Amniotic epithelial cell (primary cell): ENCODE results near the gene PPP1R7.
A peak's percentile ranks its signal among the peaks of the same experiment; 100 is the strongest.

Experiments used
- DNase-seq: peaks from one replicate; pipeline ENCODE4 v3.0.0-alpha.2; 2010; ENCODE audit warnings: low read depth

PPP1R7 gene

DNA sequence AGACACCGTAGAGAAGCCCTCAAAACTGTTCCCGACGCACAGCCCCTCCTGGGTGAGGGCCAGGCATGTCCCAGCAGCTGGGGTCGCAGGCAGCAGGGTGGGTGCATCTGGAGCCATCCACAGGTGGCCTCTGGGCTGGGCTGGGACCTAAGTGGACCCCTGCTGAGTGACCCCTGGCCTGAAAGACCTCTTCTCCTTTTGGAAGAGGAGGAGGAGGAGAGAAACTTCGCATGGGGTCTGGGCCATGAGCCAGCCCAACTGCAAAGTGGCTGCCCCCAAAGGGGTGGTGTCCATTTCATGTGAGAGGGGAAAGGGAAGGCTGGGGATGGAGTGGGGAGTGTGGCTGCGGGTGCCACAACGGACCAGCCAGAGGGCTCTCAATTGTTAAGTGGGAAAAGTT, 63.3 kb downstream of the PPP1R7 start:
- no peak for DNase-seq

DNA sequence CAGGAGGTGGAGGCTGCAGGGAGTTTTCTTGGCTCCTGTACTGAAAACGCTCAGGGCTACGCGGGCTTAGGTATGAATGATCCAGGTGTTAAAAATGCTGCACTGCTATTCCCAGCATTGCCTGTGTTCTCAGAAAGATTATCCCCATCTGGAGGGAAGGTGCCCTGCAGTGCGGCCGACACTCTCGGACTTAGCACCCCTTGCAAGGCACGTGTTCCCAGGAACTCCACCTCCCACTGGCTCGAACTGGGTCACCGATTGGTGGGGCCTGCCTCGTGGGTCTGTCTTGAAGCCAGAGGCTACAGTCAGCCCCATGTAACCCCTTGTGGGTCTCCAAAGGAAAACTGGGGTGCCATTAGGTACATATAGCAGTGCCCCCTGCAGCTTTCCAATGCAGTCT, 63.9 kb downstream of the PPP1R7 start:
- no peak for DNase-seq

DNA sequence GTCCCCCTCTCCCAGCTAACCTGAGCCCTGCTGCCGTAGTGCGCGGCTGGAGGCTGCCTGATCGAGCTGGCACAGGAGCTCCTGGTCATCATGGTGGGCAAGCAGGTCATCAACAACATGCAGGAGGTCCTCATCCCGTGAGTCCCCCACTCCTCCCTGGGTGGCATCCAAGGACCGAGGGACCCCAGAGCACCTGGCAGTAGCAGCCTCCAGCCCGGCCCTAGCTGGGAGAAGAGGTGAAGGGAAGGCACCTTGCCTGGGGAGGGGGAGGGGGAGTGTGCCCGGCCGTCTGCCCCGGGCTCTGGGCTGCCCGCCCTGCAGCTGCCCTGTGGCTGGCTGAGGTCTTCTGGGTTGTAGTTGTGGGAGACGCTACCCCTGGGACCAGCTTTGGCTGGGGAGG, 64.5 kb downstream of the PPP1R7 start:
- DNase-seq, result no peak

DNA sequence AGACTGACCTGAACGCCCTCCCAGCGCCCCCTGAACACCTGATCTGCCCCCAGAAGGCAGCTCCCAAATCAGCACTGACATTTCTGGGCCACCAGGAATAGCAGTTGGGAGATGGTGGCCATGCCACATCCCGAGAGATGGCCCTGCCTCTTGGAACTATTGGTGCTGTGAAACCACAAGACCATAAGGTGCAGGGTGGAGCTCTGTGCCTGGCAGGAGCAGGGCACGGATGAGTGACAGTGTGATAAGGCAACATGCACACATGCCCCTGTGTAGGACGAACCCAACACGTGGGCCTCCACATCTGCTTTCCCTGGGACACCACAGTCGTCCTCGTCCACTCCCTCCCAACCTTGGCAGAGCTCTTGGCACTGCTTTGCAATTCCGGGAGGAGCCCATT, 65.2 kb downstream of the PPP1R7 start:
- DNase-seq, result no peak

DNA sequence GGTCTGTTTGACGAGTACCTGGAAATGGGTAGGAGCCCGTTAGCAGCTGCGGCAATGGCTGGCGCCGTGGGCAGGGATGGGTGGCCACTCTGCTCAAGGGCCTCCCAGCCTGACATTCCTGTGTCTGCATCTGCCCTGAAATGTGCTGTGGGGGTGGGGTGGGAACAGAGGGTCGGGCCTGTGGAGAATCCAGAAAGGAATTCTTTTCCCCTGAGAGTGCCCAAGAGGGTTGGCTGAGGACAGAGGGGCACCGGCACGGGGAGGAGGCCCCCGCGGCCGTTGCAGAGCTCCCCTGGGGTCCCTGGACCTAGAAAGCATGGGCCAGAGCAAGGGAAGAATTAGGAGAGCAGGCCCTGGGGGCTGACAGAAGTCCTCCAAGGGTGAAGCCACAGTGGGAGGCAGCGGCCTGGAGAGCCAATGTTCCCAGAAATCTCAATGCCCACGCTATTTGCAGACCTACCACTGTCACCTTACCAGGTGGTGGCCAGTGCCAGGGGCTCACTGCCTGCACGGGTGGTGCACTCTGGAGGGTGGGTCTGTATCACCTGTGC, 66.0 kb downstream of the PPP1R7 start:
- DNase-seq, result no peak

DNA sequence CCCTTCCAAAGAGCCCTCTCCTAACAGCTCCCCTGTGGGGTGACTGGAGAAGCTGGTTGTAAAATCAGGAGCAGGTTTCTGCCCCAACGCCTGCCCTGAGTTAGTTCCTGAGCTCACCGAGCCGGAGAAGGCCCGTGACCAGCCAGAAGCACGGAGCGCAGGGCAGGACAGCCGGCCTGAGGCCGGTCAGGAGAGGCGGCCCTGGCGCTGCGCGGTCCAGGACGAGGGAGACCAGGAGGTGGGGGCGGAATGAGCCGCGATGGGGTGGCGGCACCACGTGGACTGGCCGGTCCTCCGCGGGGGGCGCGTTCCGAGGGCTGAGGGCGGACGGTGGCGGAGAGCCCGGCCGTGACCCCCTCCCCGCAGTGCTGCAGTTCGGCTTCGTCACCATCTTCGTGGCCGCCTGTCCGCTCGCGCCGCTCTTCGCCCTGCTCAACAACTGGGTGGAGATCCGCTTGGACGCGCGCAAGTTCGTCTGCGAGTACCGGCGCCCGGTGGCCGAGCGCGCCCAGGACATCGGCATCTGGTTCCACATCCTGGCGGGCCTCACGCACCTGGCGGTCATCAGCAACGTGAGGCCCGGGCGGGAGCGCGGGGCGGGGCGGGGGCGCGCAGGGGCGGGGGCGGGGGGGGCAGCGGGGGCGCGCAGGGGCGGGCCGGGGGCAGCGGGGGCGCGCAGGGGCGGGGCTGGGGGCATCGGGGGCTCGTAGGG, 67.2 kb downstream of the PPP1R7 start:
- peak; percentile 68 for DNase-seq

DNA sequence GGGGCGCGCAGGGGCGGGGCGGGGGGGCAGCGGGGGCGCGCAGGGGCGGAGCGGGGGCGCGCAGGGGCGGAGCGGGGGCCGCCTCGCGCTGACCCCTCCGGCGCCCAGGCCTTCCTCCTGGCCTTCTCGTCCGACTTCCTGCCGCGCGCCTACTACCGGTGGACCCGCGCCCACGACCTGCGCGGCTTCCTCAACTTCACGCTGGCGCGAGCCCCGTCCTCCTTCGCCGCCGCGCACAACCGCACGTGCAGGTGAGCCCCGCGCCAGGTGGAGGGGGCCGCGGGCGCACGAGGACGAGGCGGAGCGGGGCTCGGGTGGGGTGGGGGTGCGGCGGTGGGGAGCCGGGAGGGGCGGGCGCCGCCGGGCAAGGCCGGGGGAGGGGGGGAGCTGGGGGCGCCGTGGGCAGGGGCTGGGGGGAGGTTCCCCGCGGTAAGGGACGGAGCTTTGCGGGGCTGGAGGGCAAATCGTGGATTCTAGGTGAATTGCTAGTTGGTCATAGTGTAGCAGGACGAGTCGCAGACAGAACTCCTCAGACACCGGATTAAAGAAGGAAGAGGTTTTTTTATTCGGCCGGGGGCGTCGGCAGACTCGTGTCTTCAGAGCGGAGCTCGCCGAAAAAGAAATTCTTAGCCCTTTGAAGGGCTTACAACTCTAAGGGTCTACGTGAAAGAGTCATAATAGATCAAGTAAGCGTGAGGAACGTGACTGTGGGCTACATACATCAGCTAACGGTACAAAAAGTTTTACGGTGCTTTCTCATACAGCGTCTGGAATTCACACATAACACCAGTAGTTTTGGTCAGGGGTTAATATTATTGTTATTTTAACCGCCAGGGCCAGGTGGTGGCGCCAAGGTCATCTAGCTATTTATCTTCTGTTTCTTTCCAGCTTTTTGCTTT, 68.1 kb downstream of the PPP1R7 start:
- DNase-seq, result no peak

DNA sequence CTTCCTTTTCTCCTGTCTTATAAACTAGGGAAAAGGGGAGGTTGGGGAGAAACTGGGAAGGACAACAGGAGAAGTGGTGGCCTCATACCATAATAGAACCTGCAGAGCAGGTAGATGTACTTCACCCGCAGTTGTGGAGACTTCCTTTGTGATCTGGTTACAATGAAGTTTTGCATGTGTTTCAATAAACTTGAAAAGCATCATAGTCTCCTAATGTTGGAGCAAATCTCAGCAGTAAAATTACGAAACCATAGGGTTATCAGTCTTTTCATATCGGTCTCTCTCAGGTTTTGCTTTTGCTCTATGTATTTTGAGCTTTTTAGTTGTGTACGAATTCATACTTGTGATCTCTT, 68.7 kb downstream of the PPP1R7 start:
- no peak for DNase-seq

DNA sequence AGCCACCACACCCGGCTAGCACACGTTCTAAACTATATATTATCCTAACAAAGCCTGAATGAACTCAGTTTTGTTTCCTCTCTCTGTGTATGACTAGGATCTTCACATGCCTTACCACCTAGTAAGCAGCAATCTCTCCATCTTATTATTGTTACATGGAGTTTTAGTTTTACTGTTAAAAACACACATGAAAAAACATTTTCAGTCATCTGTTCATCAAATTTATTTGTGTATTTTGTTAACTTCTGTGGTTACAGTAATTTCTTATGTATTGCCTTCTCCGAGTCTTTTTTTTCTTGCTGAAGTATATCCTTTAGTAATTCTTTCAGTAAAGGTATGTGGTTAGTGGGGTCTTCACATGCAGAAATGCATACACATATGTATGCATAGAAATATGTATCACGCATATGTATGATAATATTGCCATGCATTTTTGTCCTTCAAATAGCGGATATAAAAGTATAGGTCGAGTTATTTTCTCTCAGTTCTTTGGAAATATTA, 69.6 kb downstream of the PPP1R7 start:
- no peak for DNase-seq

DNA sequence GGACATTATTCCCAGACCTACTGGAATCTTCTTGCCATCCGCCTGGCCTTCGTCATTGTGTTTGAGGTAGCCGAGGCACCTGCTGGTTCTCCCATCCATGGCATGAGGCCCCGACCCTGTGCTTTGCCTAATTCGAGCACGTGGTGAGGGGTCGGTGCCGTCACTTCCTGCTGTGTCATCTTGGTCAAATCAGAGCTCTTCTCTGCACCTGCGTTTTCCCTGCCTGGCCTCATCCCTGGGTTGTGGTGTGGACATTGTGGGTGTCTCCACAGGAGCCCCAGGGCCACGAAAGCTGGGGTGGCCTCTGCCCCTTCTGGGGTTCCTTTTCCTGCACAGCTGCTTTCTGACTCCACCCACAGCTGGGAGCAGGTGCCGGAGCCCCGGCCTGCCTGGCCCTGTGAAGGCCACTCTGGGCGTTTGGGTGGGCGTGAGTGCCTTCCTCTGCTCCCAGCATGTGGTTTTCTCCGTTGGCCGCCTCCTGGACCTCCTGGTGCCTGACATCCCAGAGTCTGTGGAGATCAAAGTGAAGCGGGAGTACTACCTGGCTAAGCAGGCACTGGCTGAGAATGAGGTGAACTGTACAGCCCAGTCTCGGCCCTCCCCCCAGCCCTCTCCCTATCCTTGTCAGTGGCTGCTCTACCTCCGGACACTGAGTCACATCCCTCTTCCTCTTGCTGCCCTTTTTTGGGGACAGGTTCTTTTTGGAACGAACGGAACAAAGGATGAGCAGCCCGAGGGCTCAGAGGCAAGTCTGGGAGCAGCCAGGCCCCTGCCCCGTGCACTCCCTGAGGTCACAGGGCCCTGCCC, 73.1 kb downstream of the PPP1R7 start:
- no peak for DNase-seq

DNA sequence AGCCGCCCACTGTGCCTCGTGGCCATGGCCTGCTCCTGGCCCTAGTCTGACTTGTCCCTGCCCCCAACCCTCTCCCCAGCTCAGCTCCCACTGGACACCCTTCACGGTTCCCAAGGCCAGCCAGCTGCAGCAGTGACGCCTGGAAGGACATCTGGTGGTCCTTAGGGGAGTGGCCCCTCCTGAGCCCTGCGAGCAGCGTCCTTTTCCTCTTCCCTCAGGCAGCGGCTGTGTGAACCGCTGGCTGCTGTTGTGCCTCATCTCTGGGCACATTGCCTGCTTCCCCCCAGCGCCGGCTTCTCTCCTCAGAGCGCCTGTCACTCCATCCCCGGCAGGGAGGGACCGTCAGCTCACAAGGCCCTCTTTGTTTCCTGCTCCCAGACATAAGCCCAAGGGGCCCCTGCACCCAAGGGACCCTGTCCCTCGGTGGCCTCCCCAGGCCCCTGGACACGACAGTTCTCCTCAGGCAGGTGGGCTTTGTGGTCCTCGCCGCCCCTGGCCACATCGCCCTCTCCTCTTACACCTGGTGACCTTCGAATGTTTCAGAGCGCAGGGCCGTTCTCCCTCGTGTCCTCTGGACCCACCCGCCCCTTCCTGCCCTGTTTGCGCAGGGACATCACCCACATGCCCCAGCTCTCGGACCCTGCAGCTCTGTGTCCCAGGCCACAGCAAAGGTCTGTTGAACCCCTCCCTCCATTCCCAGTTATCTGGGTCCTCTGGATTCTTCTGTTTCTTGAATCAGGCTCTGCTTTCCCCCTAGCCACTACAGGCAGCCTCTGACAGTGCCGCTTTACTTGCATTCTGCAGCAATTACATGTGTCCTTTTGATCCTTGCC, 74.0 kb downstream of the PPP1R7 start:
- no peak for DNase-seq

DNA sequence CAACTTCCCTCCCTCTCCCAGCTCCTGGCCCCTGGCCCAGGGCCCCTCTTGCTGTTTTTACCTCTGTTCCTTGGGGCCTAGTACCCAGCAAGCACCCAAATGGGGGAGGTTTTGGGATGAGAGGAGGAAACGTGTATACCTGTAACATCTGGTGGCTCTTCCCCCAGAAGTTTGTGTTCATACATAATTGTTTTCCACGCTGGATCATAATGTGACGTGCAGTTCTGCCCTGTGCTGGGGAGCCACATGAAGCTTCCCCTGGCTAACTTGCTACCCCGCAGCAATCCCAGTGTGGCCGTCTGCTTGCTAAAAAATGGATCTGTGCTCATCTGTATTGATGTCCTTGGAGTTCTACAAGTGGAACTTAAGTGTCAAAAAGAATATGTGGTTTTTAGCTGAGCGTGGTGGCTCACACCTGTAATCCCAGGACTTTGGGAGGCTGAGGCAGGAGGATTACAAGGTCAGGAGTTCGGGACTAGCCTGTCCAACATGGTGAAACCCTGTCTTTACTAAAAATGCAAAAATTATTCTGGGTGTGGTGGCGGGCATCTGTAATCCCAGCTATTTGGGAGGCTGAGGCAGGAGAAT, 74.7 kb downstream of the PPP1R7 start:
- DNase-seq, result no peak

DNA sequence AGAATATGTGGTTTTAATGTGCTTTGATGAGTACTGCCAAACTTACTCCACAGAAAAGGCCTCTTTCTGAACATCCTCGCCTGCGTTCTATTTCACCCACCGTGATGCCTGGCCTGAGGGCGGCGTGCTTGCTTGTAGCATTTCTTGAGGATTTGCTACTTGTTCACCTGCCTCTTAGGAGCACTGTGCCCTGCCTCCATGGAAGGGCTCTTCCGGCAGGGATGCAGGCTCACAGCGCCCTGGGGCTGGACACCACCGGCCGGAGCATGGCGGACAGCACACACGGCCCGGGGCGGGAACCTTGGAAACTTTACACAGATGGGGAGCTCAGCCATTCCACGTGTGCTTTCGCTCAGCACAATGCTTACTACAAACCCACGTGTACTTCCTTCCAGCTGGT, 75.3 kb downstream of the PPP1R7 start:
- no peak for DNase-seq

DNA sequence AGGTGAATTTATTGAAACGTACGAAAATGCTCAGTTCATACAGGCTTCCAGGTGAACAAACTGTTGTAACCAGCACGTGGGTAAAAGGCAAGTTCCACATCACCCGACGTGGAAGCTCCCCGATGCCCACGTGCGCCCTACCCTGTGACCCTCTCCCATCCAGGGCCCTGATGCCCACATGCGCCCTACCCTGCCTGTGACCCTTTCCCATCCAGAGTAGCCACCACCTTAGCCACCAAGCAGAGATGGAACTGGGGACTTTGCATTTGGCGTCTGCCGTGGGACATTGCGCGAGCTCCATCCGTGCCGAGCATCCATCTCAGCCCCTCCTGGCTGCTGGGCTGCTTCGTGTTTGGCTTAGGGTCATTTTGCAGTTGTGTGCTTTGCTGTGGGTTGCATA, 75.7 kb downstream of the PPP1R7 start:
- DNase-seq, result no peak

DNA sequence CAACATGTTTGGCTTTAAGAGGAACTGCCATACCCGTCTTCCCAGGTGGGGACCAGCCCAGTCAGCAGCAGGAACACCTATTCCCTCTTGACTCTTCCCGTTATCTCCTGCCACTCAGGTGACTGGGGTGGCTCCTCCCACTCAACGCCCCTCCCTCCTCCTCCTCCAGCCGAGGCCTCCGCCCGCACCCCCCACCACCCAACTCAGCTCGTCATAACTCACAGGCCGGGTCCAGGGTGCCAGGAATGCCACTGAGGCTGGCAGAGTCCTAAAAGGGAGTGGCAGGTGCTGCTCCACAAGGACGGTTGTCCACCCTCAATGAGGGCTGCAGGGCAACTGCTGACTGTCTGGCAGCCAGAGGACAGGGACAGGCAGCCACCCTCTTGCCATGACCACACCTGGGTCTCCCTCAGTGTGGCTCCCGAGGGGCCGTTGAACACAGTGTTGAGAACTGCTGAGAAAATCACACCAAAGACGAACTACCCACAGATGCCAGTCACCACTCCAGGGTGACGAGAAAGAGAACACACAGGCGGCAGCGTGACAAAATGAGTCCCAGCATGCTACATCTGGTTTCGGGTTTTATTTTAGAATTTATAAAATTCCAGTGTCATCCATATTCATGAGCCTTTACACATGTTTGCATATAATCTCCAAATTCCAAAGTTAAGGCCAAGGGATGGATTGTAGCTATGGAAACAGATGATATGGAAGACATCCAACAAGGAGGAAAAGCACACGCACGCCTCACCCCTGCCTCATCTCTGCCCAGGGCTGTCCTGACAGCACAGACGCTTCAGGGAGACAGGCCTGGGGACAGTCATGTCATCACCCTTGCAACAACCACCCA, 76.7 kb downstream of the PPP1R7 start:
- DNase-seq, result no peak

DNA sequence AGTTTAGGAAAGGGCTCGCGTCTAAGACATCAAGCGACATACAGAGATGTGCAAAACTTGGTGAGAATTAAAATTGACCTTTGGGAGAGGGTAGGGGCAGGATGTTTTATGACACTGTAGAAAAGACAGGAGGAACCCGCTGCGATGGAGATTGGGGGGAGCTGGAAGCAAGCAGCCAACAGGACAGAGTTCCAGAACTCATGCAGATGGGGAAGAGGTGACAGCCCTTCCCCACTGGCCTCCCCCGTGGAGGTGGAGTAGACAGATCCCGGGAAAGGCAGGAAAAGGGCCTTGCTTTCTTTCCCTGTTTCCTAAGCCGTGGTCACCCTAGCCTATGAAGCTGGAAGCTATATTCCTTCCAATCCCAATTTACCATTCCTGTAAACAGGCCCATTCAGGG, 77.3 kb downstream of the PPP1R7 start:
- DNase-seq, result no peak

DNA sequence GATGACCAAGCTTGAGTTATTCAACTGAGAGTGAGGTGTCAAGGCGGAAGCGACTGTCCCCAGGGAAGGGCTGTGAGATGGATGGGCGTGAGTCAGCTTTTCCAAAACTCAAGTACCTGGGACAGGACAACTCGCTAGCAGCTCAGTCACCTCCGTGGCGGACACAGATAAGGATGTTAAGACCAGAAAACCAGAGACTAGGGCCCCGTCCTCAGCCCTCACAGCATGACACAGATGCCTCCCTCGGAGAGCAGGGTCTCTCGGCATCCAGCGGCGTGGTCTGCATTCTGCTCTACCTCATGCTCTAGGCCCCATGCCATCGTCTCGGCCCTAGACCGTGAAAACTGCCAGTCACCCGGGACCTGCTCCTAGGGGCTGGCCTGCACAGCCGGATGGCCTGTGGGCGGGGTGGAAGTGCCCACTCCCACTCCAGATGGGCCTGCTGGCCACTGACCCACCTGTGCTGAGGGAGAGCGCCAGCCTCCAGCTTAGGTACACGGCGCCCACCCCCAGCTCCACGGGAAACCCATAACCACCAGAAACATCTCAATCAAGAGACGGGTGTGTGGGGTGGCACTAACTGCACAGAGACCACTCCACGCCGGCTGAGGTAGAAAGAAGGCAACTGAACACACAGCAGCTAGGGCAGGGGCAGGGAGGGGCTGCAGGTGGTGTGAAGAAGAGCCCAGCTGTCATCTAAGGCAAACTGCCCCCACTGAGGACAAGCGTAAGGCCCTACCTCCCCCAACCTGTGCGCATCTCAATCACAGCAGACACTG, 78.0 kb downstream of the PPP1R7 start:
- no peak for DNase-seq

DNA sequence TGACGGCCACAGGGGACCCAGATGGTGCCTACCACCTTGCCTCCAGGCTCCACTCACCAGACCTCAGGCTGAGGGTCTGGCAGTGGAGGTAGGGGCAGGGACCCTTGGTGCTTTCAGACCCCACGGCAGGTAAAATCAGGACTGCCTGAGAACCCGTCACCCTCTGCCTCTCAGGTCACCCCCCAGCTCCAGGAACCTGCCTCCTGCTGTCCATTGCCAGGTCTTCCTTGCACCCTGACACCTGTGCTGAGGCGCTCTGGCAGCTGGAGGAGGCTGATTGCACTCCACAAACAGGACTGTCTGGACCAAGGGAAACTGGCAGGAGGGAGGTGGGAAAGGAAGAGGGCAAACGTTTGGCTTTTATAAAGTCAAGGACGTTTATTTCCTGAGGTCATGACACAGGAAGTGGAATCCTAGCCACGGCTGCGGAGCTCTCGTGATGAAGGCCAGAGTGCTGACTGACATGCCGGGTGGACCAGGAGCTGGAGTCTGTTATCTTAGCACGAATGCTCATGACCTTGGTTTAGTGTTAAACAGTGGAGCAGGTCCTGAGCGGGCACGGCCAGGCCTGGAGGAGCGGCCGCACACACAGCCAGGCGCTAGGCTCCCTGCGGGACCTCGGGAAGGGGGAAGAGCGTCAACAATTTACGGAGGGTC, 78.7 kb downstream of the PPP1R7 start:
- DNase-seq, result no peak
